LHCN-M2 (cell line): ENCODE results near the gene RNF5. TPM values are rescaled to one million over a fixed set of nuclear protein-coding genes. Genes with fewer than 3 reads are reported as not detected.
"Not testable (repeated sequence)": the region's sequence is repeated elsewhere in the genome, so short reads cannot be mapped to it uniquely, and the experiment has no call there.

Experiments used
- DNase-seq: peaks from one replicate; pipeline ENCODE4 v3.0.0-alpha.2; 2012; ENCODE audit warnings: low read depth
- polyA plus RNA-seq: library from polyadenylated mRNA; unstranded; fragments of >200 nt; gene quantifications from one replicate; pipeline ENCODE4 v1.2.1, GENCODE V29; 2012; ENCODE audit warnings: missing spikeins
- total RNA-seq: library from RNA; depleted of rRNA; stranded (reverse); fragments of >200 nt; gene quantifications from 2 replicates; pipeline ENCODE4 v1.2.3, GENCODE V29; 2014; rRNA removed

The RNF5 gene
- 43.5 and 55.3 TPM in 2 replicates for total RNA-seq
- 70.3 TPM for polyA plus RNA-seq

- peak; percentile 100 for DNase-seq
These were observed at the start of gene RNF5 for GRCh38 chr6:32177788-32178546. TSS of gene RNF5 (plus strand) at chr6:32178405. CDS start at chr6:32178512, 107 bp downstream.

- no peak for DNase-seq
These were observed 49.4 kb upstream of the RNF5 start for GRCh38 chr6:32128751-32129296.

GRCh38 chr6:32129297-32130088 is 48.7 kb upstream of the RNF5 start:
- no peak for DNase-seq

GRCh38 chr6:32131439-32131948 is 46.7 kb upstream of the RNF5 start:
- no peak for DNase-seq

- no peak for DNase-seq
These were observed 46.1 kb upstream of the RNF5 start for GRCh38 chr6:32132110-32132509.

- no peak for DNase-seq
These were observed 44.4 kb upstream of the RNF5 start for GRCh38 chr6:32133786-32134185.

GRCh38 chr6:32137454-32137853 is 40.8 kb upstream of the RNF5 start:
- no peak for DNase-seq

- DNase-seq: no peak
These were observed 38.6 kb upstream of the RNF5 start for GRCh38 chr6:32139590-32139989.

- DNase-seq: peak; percentile 37
These were observed 37.7 kb upstream of the RNF5 start for GRCh38 chr6:32140420-32141046.

- DNase-seq: not testable (repeated sequence)
These were observed 34.0 kb upstream of the RNF5 start for GRCh38 chr6:32144238-32144637.

GRCh38 chr6:32146287-32146686 is 31.9 kb upstream of the RNF5 start:
- no peak for DNase-seq

- no peak for DNase-seq
These were observed 31.5 kb upstream of the RNF5 start for GRCh38 chr6:32146687-32147086.

- no peak for DNase-seq
These were observed 30.6 kb upstream of the RNF5 start for GRCh38 chr6:32147401-32148132.

GRCh38 chr6:32148289-32149091 is 29.7 kb upstream of the RNF5 start:
- no peak for DNase-seq

- no peak for DNase-seq
These were observed 29.0 kb upstream of the RNF5 start for GRCh38 chr6:32149092-32149755.

- DNase-seq: no peak
These were observed 28.0 kb upstream of the RNF5 start for GRCh38 chr6:32149932-32150870.

- DNase-seq: no peak
These were observed 26.9 kb upstream of the RNF5 start for GRCh38 chr6:32151181-32151862.
